Muscle layer of duodenum (tissue), 2 donors: ENCODE results near the gene LRRC27.

Experiments used
- H3K27ac ChIP-seq: one replicate; pipeline ENCODE4 v1.7.0; 2013; ENCODE audit warnings: mild to moderate bottlenecking, low read length
- H3K27me3 ChIP-seq: one replicate; pipeline ENCODE4 v1.7.0; 2013; ENCODE audit warnings: low read depth, mild to moderate bottlenecking, control low read depth, low read length
- H3K36me3 ChIP-seq, 2 donors: one replicate each; pipeline ENCODE4 v1.7.0; 2013; ENCODE audit warnings: low read length in 2 of 2, control low read depth in 1 of 2, mild to moderate bottlenecking in 1 of 2; ENCODE audit not compliant: insufficient read depth in 2 of 2, control insufficient read depth in 1 of 2
- H3K4me1 ChIP-seq, 2 donors: one replicate each; pipeline ENCODE4 v1.7.0; 2013; ENCODE audit warnings: low read length in 2 of 2, mild to moderate bottlenecking in 2 of 2, control low read depth in 1 of 2, moderate library complexity in 1 of 2; ENCODE audit not compliant: insufficient read depth in 2 of 2, control insufficient read depth in 1 of 2
- H3K4me3 ChIP-seq, 2 donors: one replicate each; pipeline ENCODE4 v1.7.0; 2013; ENCODE audit warnings: low read length in 2 of 2, low read depth in 1 of 2, mild to moderate bottlenecking in 1 of 2
- H3K9me3 ChIP-seq, 2 donors: one replicate each; pipeline ENCODE4 v1.7.0; 2013; ENCODE audit warnings: low read length in 2 of 2, control low read depth in 1 of 2, mild to moderate bottlenecking in 1 of 2; ENCODE audit not compliant: control insufficient read depth in 1 of 2
- donor health status: healthy.

LRRC27 gene

GRCh38 chr10:132403511-132404168 is 71.6 kb downstream of the LRRC27 start:
- no peaks in the 10 kb centered on the region for H3K9me3 ChIP-seq
- H3K4me3 ChIP-seq: no peak overlapping the region
- H3K27ac ChIP-seq: no peak overlapping the region
- H3K4me1 ChIP-seq: peaks cover 0 to 34% of the 10 kb centered on the region in 2 donors
- H3K27me3 ChIP-seq: no peaks in the 10 kb centered on the region
- peaks cover 0 to 21% of the 10 kb centered on the region in 2 donors for H3K36me3 ChIP-seq

- H3K27ac ChIP-seq: no peak overlapping the region
- H3K36me3 ChIP-seq: peaks cover 0 to 21% of the 10 kb centered on the region in 2 donors
- peaks cover 0 to 32% of the 10 kb centered on the region in 2 donors for H3K4me1 ChIP-seq
- H3K4me3 ChIP-seq: no peak overlapping the region
- H3K27me3 ChIP-seq: no peaks in the 10 kb centered on the region
- no peaks in the 10 kb centered on the region for H3K9me3 ChIP-seq
Measured at GRCh38 chr10:132404169-132404880, 72.3 kb downstream of the LRRC27 start.

DNA sequence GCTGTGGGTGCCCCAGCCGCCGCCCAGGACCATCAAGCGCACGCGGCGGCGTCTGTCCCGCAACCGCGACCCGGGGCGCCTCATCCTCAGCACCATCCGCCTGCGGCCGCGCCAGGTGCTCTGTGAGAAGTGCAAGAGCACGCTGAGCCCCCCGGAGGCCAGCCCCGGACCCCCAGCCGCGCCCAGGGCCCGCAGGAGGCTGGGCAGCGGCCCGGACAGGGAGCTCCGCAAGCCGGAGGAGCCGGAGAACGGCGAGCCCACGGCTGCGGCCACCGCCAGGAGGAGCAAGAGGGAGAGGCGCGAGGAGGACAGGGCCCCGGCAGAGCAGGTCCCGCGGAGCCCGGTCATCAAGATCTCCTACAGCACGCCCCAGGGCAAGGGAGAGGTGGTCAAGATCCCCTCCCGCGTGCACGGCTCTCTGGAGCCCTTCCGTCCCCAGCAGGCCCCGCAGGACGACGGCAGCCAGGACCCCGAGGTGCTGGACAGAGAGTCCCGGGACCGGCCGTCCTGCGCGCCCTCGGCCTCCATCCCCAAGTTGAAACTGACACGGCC is 73.0 kb downstream of the LRRC27 start:
- Histone ChIP-seq H3K36me3 (peaks cover 0 to 21% of the 10 kb centered on the region in 2 donors), H3K27ac (no peak overlapping the region), H3K9me3 (no peaks in the 10 kb centered on the region), H3K4me3 (no peak overlapping the region), H3K27me3 (no peaks in the 10 kb centered on the region), H3K4me1 (peaks cover 0 to 27% of the 10 kb centered on the region in 2 donors)

DNA sequence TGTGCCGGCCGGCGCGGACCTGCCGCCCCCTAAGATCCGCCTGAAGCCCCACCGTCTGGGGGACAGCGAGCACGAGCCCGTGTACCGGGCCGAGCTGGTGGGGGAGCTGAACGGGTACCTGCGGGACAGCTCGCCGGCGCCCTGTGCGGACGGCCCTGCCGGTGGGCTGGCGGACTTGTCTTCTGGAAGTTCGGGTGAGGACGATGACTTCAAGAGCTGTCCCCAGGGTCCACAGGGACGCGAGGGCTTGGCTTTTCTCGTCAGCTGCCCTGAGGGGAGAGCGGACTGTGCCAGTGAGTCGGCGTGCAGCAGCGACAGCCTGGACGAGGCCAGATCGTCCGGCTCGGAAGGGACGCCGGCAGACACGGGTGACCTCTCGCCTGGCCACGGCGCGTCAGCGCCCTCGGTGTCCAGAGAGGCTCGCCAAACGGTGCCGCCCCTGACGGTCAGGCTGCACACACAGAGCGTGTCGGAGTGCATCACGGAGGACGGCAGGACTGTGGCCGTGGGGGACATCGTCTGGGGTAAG is 73.5 kb downstream of the LRRC27 start:
- Histone ChIP-seq H3K9me3 (no peaks in the 10 kb centered on the region), H3K27me3 (no peaks in the 10 kb centered on the region), H3K36me3 (peaks cover 0 to 21% of the 10 kb centered on the region in 2 donors), H3K27ac (no peak overlapping the region), H3K4me3 (no peak overlapping the region), H3K4me1 (peaks cover 0 to 24% of the 10 kb centered on the region in 2 donors)

- H3K9me3 ChIP-seq: no peaks in the 10 kb centered on the region
- H3K36me3 ChIP-seq: peaks cover 0 to 21% of the 10 kb centered on the region in 2 donors
- no peaks in the 10 kb centered on the region for H3K27me3 ChIP-seq
- no peak overlapping the region for H3K4me3 ChIP-seq
- peaks cover 0 to 28% of the 10 kb centered on the region in 2 donors for H3K4me1 ChIP-seq
- H3K27ac ChIP-seq: no peak overlapping the region
Measured at GRCh38 chr10:132406181-132406580, 74.2 kb downstream of the LRRC27 start.

- peak overlapping the region; percentile 63 for H3K27ac ChIP-seq
- H3K4me3 ChIP-seq: no peak overlapping the region
- H3K9me3 ChIP-seq: no peaks in the 10 kb centered on the region
- peaks cover 0 to 21% of the 10 kb centered on the region in 2 donors for H3K36me3 ChIP-seq
- H3K4me1 ChIP-seq: peaks cover 0 to 34% of the 10 kb centered on the region in 2 donors
- H3K27me3 ChIP-seq: no peaks in the 10 kb centered on the region
Measured at GRCh38 chr10:132406750-132407149, 74.8 kb downstream of the LRRC27 start.

- Histone ChIP-seq H3K36me3 (peaks cover 0 to 21% of the 10 kb centered on the region in 2 donors), H3K27ac (peak overlapping the region; percentile 63), H3K27me3 (no peaks in the 10 kb centered on the region), H3K4me1 (peaks cover 3 to 39% of the 10 kb centered on the region in 2 donors), H3K4me3 (no peak overlapping the region), H3K9me3 (no peaks in the 10 kb centered on the region)
Measured at GRCh38 chr10:132407243-132407746, 75.3 kb downstream of the LRRC27 start.

DNA sequence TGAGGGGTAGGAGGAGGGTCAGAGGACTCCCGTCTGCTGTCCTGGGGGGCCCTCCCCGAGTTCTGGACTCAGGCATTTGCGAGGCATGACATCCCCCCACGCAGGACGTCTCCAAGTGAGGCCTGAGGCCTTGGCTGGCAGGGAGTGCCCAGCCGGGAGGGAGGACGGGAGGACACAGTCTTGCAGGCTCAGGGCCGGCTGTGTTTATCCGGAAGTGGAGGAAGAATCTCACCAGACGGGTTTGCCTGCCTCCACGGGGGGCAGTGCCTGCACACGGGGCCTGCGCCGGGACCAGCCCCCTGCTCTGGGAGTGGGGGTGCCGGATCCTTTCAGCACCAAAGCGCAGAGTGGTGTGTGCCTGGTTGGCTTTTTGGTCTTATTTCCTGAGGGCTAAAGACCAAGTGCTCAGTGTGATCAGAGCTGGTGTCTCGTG is 75.9 kb downstream of the LRRC27 start:
- Histone ChIP-seq H3K4me1 (peaks cover 7 to 43% of the 10 kb centered on the region in 2 donors), H3K4me3 (peak overlapping the region in 1 of 2 donors; percentile 6), H3K27me3 (no peaks in the 10 kb centered on the region), H3K27ac (peak overlapping the region; percentile 63), H3K36me3 (peaks cover 0 to 21% of the 10 kb centered on the region in 2 donors), H3K9me3 (no peaks in the 10 kb centered on the region)

GRCh38 chr10:132408367-132408781 is 76.4 kb downstream of the LRRC27 start:
- no peaks in the 10 kb centered on the region for H3K9me3 ChIP-seq
- peaks cover 0 to 21% of the 10 kb centered on the region in 2 donors for H3K36me3 ChIP-seq
- no peaks in the 10 kb centered on the region for H3K27me3 ChIP-seq
- H3K4me3 ChIP-seq: peak overlapping the region in 1 of 2 donors; percentile 6
- H3K27ac ChIP-seq: peak overlapping the region; percentile 63
- H3K4me1 ChIP-seq: peaks cover 7 to 43% of the 10 kb centered on the region in 2 donors

DNA sequence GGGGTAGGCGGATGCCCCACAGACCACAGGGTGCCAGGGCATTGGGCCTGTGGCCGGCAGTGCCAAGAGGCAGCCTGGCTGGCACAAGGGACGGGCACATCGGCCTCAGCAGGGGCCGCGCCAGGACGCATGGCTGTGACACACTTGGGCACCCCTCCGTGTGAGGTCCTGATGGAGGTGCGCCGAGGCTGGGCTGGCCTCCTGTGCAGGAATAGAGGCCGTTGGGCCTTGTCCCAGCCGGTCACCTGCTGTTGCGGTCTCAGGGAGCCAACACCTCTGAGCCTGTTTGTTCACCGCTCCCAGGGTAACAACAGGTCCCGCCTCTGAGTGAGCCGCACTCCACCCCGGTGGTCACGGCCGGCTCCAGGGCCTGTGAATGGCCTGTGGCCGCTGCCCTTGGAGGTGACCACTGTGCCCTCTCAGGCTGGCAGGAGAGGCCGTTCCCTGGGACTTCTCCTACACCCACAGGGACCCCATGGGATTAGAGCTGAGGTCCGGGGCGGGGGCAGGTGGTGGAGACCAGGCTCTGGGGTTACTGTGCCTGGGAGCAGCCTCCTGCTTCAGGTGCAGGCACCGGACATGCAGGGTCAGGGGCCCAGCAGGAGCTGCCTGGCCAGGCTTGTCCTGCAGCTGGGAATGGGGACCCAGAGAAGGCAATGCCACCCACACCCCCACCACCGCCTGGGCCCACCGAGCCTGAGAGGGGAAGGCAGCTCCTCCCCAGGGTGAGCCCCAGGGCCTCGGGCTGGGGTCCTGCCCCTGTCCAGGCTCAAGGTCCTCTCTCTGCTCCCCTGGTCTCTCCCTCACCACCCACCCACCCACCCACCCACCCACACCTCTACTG is 77.1 kb downstream of the LRRC27 start:
- peaks cover 0 to 21% of the 10 kb centered on the region in 2 donors for H3K36me3 ChIP-seq
- H3K4me3 ChIP-seq: no peak overlapping the region
- no peaks in the 10 kb centered on the region for H3K27me3 ChIP-seq
- H3K9me3 ChIP-seq: no peaks in the 10 kb centered on the region
- H3K27ac ChIP-seq: no peak overlapping the region
- peaks cover 7 to 43% of the 10 kb centered on the region in 2 donors for H3K4me1 ChIP-seq
